HG03097 (cell line): ENCODE data around the gene TMEM47.

Experiments
- ATAC-seq: cut with Tn5 transposase; IDR thresholded peaks from one replicate; pipeline ENCODE4 v1.9.1; 2021; ENCODE audit not compliant: unreplicated experiment, low FRiP score

Gene TMEM47

DNA sequence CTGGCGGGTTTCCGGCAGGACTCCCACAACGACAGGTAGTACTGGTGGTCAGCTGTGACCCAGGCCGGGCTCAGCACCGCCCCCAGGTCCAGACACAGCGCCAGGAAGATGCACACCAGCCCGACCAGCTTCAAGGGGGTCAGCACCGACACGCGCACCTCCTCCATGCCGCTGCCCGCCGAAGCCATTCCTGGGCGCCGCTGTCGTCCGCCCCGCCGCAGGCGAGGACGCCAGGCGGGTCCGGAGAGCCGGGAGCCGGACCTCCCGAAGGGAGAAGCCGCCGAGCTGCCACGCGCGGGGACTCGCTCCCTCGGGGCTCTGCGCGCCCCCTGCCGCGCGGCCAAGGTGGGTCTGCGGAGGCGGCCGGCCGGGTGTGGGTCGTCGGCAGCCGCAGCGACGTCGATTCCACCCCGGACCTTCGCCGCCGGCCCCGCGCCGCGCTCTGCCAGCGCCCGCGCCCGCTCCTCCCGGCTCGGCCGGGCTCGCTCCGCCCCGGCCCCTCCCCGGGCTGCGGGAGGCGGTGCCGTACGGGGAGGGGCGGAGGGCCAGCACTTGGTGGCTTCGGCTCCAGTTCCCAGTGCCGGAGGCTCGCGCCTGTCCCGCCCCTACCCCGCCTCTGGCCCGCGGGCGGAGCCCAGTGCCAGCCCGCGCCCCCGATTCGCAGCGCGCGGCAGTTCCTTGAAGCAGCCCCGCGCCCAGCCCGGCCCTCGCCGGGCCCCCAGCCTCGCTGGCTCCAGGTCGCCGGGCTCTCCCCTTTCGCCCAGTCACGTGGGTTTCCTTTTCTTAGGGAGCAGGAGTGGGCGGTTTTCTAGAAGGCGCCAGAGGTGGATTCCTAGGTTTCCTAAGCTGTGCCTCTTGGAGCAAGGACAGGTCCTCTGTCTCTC, at the start of gene TMEM47:
Gene TMEM47 (minus strand): TSS at position 444 of the 884 bp plus-strand sequence. CDS start 256 bp downstream, at position 188.
- ATAC-seq = no peak

- no peak for ATAC-seq
These were observed 30.0 kb upstream of the TMEM47 start for GRCh38 chrX:34687095-34687494.

DNA sequence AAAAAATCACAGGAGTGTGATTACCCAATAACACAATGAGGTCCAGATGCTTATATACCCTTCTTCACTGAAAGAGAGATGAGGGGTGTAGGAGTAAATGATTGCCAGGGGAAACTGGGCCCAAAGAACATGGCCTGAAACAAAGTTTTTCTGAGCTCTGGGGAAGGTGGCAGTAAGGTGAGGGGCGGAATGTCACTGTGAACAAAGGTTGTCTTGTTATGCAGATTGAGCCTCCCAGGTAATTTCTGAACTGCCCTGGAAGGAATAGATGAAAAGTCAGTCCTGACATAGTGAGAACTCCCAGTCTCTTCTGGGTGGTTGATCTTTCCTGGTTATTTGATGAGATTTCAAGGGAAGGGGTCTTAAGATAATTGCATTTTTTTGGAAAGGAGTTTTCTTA, 2.5 kb upstream of the TMEM47 start:
- no peak for ATAC-seq

- no peak for ATAC-seq
These were observed 1.2 kb upstream of the TMEM47 start for GRCh38 chrX:34658326-34658725.

DNA sequence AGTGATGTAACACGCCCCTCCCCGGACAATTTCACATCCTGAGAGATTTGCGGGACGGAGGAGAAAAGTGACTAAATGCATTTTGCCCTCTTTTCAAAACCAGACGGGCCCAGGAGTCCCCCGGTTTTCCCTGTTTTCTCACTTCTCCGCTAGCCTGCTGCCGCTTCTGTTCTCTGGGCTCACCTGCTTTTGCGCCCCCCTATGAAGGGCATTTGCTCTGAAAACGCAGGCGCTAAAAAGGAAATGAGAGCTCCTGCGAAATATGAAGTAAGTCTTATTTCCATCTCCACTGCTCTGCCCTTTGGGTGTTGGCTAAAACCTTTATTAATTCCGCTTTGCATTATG, 613 bp upstream of the TMEM47 start:
- no peak for ATAC-seq

- no peak for ATAC-seq
These were observed 631 bp downstream of the TMEM47 start for GRCh38 chrX:34656467-34656841.

DNA sequence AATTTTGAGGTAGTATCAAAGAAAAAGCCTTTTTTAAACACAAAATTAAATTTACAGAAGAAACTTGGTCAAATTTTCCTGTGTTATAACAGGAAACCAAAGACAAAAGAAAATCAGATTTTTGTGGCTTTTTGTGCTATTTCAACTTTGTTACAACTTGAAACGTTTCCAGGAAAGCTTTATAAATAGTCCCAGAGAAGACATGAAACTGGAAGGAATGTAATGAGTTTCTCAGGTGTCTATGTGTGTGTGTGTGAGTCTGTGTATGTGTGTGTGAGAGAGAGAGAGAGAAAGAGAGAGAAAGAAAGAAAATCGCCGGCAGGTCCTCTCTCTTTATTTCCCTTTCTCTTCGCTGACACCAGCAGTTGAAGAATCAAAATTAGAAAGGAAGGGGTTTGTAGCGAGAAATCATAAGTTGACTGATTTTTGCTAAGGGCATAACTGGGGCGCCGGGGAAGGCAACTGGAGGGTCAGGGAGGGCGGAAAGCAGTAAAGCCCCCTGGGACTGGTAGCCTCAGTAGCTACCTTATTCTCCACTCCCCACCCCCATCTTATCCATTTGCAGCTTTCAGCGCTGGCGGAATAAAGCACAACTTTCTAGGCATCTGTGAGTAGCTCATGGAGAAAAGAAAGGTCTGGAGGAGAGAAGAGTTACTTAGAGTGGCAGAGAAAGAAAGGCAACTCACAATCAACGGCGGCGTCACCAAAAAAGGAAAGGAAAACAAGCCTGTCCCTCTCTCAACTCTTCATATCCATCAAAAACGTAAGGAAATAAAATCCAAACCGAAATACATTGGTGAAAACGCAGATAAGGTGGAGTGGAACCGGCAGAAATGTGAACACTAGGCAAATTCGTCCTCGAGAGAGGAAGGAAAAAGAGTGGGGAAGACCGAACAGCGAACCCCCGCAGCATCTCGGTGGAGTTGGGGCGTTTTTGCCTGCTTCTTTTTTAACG, 1.3 kb downstream of the TMEM47 start:
- ATAC-seq = no peak

GRCh38 chrX:34654696-34655490, 2.2 kb downstream of the TMEM47 start:
- ATAC-seq = no peak

DNA sequence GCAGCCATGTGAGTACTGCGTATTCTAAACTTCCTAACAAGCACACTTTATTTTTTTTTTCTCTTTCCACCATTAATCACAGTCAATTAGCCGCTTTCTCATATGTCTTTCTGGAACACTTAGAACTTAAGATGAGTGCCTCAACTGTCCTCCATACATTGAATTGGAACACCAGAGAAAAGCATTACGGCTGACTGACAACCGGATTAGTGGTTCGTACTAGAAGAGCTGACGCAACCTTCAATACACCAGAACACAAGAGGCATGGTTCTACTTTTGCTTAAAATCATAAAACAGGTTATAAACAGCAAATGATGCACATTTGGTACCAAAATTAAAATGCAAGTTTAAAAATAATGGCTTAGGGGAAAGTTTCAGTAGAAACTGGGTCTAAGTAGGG, 3.3 kb downstream of the TMEM47 start:
- ATAC-seq = no peak

DNA sequence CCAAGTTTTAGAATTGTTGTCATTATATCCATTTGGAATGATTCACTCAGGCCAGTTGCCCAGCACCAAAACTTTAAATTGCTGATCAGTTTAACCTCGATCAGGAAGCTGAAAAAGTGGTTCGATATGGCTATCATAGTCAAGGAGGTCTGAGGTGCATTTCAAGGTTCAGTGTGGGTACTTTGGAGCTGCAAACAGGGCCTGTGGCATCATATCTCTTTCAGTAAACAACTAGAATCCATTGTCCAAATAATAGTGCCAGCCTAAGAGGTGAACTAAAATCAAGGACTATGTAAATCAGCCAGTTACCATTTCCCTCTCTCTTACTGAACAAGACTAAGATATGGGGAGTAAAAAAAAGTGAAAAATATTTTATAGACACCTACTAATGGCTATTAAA, 14.2 kb downstream of the TMEM47 start:
- ATAC-seq = no peak

DNA sequence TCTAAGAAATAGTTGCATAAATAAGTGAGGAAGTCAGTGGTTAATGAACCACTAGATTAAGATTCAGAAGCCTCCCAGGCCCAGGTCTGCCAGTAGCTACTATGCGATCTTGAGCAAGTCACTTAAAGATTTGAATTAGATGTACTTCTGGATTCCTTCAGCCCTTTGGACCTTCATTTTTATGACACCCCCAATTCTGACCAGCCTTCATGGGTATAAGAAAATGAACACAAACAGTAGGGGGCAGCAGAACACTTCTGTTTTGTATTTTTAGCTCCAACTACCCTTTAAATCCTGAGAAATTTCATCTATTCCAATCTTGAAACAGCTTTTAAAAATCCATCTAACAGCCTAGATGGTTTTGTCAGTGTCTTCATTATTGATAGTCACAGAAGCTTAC, 19.0 kb downstream of the TMEM47 start:
- ATAC-seq = no peak

DNA sequence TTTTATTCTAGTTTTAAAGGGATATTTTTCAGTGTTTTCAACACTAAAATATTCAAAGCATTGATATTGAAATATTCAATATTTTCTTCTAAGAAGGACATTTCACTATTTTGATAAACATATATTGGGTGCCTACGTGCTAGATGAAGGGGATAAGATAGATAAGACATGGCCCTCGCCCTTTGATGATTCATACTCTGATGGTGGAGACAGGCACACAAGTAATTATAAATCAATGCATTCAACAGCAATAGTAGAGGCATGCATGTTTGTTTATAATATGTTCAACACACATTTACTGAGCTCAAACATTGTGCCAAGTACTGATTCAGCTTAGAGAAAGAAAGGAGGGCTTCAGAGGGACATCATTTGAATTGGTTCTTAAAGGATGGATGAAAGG, 22.7 kb downstream of the TMEM47 start:
- ATAC-seq = no peak

DNA sequence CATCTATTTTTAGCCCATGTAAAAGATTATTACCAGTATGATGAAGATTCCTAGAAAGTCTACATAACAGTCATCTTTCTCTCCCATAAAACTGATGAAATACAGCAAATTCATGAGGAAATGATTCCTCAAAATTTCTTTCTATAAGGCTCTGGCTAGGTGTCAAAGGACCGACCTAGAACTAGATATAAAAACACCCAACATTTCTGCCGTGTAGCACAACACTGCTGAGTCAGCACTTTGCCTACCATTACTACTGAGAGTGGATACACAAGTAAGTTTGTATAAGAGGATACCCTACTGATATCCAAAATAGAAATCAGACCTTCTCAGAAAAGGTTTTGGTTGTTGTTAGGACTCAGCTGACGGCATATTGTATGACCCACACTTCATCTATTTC, 24.7 kb downstream of the TMEM47 start:
- no peak for ATAC-seq

- no peak for ATAC-seq
These were observed 25.4 kb downstream of the TMEM47 start for GRCh38 chrX:34631479-34632220.

- ATAC-seq = no peak
These were observed 27.5 kb downstream of the TMEM47 start for GRCh38 chrX:34629572-34629971.

GRCh38 chrX:34624416-34624815, 32.7 kb downstream of the TMEM47 start:
- ATAC-seq = no peak

DNA sequence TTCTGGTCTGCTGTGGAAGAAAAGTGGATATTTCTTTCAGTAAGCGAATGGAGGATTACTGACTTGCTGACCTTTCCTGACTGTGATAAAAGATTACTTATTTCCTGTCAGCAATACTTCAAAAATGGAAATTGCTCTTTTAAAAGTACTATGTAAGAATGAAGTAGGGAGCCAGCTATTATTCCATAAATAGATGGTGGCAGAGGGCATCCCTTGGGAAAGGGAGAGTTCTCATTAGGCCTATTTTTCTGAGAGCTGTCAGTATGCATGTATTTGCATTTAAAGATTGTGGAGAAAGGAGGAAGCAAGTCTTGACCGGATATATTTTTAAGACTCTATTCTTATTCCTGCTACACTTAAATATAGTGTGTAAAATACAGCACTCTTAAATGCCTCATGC, 37.2 kb downstream of the TMEM47 start:
- no peak for ATAC-seq

DNA sequence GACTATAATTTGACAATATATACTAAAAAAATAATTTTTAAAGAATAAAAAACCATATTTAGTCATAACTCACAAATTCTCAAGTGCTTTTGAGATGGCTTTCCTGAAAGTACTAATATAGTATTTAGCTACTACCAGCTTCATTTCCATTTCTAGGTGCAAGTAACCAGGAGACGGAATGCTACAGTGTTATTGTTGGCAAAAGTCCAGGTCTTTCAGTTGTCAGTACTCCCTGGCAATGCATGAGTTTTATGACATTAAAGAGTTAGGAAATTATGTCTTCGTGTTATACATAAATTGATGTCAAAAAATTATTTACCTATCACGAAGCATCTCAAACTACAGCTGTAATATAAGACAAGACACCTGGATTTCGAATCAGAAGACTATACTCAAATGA, 45.0 kb downstream of the TMEM47 start:
- no peak for ATAC-seq

DNA sequence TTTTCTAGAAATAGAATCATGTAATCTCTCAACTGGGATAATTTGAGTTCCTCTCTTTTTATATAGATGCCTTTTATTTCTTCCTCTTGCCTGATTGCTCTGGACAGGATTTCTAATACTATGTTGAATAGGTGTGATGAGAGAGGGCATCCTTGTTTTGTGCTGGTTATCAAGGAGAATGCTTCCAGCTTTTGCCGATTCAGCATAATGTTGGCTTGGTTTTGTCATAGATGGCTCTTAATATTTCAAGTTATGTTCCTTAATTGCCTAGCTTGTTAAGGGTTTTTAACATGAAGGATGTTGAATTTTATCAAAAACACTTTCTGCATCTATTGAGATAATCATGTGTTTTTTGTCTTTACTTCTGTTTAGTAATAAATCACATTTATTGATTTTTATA, 58.7 kb downstream of the TMEM47 start:
- ATAC-seq = no peak

DNA sequence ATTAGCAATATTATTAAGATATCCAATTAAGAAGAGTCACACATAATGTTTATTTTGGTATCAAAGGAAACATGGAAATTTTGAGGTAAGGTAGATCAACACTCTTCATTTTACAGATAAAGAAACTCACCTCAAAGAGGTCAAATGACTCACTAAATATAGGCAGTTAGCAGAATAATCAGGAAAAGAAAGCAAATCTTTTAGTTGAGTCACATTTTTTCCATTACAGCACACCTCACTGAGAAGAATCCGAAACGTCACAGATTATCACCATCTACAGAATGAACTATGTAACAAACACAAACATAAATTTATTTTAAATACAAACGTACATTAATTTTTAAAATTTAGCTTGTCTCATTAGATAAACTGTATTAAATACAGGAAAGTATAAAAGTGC, 70.1 kb downstream of the TMEM47 start:
- no peak for ATAC-seq
